Fibroblast of skin of left biceps (primary cell): ENCODE results near the gene USP34.
"Not testable (repeated sequence)": the region's sequence is repeated elsewhere in the genome, so short reads cannot be mapped to it uniquely, and the experiment has no call there.

Experiments used
- DNase-seq, 2 experiments: peaks; one replicate each; pipeline ENCODE4 v3.0.0-alpha.2; 2013; ENCODE audit warnings: low read depth in 2 of 2

Gene USP34

GRCh38 chr2:61151436-61151835, 319.5 kb downstream of the USP34 start:
- DNase-seq, result no peak

GRCh38 chr2:61149074-61149473, 321.8 kb downstream of the USP34 start:
- no peak for DNase-seq

- DNase-seq, result not testable (repeated sequence)
Observed at GRCh38 chr2:61148091-61148490, 322.8 kb downstream of the USP34 start.

- no peak for DNase-seq
Observed at GRCh38 chr2:61145990-61146389, 324.9 kb downstream of the USP34 start.

- peak; percentile 93 to 94 for DNase-seq
Observed at GRCh38 chr2:61144697-61145268, 326.1 kb downstream of the USP34 start.

- DNase-seq, result no peak
Observed at GRCh38 chr2:61141151-61141550, 329.7 kb downstream of the USP34 start.

- DNase-seq, result no peak
Observed at GRCh38 chr2:61138859-61139258, 332.0 kb downstream of the USP34 start.
